GM19455 (cell line): Measurements from ENCODE around the gene WLS.
A peak's percentile ranks its signal among the peaks of the same experiment; 100 is the strongest.
"Not testable (repeated sequence)": the region's sequence is repeated elsewhere in the genome, so short reads cannot be mapped to it uniquely, and the experiment has no call there.

Experiments used
- ATAC-seq: cut with Tn5 transposase; IDR thresholded peaks from one replicate; pipeline ENCODE4 v1.9.1; 2021; ENCODE audit not compliant: unreplicated experiment

WLS gene

DNA sequence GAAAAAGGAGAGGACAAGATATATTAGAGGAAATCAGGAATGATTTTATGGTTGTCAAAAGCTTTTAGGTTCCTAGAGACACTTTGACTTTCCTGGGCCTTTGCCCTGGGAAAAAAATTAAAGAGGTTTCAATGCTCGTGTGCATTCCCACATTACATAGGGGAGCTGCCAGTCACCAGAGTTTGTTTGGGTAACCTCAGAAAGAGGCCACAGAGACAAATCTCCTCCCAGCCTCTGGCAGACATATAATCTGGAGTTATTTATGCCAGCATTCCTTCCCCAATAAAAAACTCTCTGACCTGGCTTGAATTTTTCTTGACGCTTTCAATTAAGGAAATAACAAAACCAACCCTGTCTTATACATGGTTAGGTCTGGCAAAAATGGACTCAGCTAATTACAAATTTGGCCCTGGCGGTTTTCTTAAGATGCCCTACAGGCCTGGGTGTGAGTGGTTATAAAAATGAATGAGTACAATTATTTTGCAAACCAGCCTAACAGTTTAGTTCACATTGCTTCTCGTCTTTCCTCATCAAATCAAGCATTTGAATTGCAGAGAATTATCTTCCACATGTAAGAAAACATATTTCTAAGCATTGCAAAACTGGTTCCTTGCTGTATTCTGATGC lies 63.7 kb downstream of the WLS start:
- ATAC-seq, result no peak

DNA sequence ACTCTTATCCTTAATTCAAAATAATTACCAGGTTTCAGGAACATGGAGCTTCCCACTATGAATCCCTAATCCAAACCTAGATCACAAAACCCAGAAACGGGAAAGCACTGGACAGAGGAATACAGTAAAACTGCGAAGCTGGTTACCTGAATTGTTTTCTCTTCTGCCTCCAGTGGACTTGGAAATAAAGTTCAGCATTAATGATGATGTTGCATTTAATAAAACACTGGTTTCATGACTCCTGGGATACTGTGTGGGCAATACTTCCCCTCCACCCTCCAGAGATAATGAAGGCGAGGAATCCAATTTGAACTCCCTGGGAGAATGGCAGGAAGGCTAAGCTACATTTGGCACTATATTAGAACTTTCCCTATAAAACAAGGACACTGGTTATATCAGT lies 65.1 kb downstream of the WLS start:
- ATAC-seq, result no peak

DNA sequence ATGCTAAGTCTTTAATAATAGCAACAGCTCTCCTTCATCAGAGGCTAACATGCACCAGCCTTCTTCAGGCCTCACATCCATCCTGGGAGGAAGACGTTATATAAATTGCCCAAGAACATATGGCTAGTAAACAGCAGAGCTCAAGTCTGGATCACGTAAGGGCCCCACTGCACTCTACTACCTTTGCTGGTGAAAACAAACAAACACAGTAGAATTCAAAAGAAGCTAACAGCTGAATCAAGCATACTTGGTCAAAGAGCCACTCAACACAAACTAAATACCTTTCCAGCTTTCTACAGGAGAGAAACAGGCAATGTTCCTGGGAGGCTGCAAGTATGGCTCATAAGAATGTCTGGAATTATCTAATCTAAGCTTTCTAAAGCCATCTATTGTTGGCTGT lies 66.0 kb downstream of the WLS start:
- no peak for ATAC-seq

DNA sequence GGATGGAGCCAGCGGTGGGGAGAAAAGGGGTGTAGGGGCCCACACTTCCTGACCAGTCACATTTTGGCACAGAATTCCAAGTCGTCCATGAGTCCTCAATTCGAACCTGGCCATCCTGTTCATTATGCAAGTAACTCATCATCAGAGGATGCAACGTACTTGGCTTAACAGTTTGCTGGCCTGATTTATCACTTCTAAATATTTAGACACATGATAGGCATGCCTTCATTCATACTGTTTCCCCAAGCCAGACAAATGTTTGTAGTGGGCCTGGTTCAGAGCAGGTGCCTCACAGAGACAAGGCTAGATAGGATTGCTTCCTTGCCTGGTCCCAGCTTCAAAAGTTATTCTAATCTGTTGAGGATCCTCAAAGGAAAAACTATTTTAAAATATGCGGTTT lies 66.7 kb downstream of the WLS start:
- no peak for ATAC-seq

DNA sequence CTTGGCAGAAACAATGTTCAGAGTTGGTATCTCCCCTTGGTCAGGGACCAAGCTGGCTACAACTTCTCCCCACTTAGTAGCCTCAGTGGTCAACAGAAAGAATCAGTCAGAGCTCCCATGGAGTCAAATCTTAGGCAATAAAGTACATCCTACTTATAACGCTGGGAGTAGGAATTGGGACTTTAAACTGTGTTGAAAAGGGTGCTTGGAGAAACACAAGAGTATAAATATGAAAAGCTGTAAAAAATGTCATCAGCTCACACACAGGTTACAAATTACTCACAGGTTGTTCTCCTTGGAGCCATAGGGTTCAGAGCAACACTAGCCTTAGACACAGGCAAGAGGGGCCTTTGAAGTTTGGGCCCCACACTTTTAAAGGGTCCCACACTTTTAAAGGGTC lies 67.4 kb downstream of the WLS start:
- ATAC-seq, result no peak

DNA sequence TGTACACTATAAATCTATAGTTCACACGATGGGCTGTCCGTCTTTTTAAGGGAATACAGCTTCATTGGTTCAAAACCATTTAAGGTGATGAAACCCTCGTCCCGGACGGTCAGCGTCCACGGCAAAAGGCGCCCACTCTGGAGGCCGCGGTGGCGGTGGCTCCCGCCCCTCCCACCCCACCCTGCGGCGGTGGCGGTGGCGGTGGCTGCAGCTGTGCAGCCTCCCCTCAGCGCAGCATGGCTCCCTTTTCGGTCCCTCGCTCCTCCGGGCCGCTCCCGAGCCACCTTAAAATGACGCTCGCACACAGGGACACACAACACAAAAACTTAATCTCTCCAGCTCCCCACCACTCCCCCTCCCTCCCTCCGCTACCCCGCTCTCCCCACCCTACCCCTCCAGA lies 69.1 kb downstream of the WLS start:
- no peak for ATAC-seq

DNA sequence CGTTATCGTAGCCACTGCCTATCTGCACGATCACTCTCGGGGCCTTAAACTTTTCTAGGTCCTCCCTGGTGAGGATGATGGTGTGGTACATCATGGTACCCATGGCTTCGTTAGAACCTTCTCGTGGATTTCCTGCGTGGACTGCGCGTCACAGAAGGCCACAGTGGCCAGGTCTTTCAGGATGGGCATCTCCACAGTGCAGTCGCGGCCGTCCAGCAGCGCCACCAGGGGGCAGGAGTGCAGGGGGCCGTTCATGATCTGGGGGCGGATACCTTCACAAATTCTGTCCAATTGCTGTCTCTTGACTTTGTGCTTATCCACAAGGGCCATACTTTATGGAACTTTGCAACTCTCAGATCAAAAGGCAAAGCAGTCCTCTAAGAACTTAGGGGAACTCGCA lies 69.6 kb downstream of the WLS start:
- ATAC-seq, result no peak

DNA sequence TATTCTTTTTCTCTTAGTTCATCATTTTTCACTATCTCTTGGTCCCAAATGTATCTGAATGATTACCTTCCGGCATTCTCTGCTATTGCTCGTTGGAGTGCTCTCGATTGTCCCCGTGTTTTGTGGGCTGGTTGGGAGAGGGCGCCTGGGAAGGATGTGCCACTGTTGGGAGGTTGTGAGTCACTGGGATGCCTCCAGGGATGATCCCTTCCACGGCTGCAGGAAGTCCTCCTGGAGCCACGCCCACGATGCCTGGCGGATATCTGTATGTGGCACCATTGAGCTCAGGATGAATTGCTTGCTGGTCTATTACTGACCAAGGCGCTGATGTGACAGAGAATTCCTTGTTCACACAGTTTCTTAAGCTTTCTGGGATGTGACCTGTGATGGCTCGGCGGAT lies 70.7 kb downstream of the WLS start:
- not testable (repeated sequence) for ATAC-seq

DNA sequence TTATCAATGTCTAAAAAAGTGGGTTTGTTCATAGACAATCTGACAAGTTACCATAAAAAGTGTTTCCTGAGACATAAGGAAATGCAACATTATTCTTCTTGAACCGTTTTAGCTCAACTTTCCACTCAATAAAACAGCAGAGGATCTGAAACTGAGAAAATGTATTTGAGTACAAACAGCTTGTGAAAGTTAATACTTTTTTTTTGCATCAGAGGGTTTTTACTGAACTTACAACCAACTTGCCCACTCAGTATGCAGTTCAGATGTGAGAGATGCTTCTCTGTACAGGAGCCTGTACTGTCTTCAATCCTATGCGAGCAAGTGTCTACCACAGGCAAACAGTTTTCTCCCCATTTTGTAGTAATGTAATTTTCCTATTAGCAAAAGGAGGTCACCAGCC lies 71.4 kb downstream of the WLS start:
- ATAC-seq, result peak; percentile 81

DNA sequence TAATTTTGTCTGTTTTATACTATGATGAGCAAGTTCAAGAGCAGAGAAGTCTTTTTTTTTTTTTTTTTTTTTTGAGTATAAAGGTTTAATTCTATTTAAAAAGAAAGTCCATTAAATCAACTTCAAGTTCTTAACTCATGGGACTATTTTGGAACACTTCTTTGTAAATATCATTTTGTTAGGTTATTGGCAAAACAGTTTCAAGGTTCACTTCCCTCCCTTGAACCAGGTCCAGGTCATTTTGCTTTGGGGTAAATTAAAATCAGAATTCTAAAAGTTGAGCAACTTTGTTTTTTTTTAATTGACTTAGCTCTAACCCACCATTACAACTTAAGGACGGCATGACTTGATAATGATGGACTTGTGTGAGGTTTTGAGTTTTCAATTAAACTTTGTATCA lies 72.3 kb downstream of the WLS start:
- no peak for ATAC-seq

DNA sequence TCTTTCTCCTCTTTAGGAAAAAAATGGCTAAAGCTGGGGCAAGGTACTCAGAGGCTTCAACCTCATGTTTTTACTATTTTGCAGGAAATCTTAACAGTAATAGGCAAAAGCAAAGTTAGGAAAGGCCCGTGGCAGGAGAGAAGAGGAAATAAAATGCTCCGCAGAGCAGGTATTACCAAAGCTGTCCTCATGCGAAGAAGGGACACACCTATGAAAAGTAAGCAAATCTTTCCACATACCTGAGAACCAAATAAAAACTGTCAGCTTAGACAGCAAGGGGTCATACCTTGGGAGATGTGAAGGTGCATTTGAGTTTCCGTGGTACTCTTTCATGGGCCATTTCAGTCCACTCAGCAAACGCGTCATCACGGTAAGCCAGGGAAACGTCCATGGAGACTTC lies 73.5 kb downstream of the WLS start:
- no peak for ATAC-seq

DNA sequence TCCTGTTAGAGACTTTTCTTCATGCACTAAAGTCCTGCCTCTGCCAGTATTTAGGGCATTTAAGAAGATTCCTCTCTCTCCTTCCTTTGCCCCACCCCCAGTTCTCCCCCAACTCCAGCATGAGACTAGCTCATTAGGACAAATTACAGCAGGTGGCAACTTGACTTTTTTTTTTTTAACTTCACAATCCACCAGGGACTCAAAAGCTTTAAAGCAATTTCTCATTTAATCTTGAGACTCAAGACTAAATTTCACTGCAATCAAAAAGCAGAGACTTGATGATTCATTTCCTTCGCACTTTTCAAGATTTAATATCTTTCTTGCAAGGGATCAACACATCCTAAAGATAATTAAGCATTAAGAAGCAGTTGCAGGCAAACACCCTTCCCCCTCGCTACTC lies 74.9 kb downstream of the WLS start:
- ATAC-seq, result no peak

DNA sequence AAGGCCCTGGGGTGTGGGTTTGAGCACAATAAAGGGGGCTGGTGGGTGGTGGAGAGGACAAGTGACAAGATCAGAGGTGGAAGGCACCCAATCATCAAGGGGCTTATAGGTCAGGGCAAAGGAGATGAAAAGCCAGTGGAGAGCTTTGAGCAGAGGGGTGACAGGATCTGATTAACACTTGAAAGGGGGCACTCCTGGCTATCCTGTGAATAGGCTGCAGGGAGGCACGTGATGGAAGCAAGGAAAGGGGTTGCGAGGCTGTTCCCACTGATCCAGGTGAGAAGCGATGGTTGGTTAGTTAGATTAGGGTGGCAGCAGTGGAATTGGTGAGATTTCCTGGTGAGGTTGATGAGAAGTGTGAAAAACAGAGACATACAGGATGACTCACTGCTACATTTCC lies 80.6 kb downstream of the WLS start:
- no peak for ATAC-seq

DNA sequence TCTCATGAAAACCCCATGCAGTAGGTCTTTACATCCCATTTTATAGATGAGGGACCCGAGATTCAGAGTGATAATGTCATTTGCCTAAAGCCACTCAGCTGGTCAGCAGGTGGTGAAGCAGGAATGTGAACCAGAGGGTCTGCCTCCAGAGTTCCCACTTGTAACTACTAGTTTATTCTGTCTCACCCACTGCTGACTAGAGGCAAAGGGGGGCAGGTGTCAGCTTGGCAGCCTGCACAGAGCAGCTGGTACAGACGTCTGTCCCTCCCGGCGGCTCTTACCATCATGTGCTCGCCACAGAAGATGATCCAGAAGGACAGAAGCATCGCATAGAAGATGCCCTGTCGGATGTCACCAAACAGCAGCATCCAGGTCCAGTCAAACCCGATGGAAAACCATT lies 82.4 kb downstream of the WLS start:
- ATAC-seq, result no peak

DNA sequence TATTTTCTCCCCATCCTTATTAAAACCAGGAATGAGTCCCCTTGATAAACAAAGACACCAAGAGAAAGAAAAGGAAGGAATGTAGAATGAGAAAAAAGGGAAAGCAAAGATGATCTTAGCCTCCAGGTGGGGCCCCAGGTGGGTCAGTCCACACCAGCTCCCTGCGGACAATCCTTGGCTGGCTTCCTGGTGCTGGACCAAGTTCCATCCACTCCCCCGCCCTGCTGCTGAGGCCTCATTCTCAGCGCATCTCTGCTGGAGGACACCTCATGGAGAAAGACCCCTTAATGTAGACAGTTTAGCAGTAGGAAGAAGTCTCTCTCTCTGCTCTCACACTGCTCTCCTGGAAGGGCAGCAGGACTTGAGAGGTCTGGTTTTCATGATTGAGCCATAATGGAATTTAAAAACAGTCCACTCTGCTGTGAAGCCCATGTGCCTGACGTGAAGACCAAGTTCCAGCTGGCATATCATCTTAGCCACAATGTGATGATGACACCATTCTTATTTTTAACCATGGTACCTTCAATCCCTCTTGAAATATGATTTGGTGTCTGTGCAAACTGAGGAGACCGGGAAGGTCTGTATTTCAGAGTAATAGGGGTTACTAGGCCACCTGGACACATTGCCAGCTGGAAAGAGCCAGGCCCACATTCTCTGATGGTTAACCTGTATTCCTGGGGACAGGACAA lies 83.1 kb downstream of the WLS start:
- no peak for ATAC-seq

DNA sequence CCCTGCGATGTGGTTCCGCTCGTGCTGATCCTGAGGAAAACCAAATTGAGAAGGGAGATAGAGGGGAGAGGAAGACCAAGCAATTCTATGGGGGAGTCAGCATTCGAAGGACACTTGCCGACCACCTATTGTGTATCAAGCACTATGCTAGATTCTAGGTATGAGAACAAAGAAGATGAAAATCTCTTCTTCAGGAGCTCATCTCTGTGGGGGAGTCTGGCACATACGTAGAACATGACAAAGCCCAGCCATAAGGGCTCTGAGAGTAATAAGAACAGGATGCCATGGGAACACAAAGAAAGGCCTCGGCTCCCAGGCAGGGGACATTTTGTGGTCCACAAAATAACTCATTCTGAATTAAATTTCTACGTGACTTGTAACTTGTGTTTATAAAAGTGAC lies 83.7 kb downstream of the WLS start:
- no peak for ATAC-seq

DNA sequence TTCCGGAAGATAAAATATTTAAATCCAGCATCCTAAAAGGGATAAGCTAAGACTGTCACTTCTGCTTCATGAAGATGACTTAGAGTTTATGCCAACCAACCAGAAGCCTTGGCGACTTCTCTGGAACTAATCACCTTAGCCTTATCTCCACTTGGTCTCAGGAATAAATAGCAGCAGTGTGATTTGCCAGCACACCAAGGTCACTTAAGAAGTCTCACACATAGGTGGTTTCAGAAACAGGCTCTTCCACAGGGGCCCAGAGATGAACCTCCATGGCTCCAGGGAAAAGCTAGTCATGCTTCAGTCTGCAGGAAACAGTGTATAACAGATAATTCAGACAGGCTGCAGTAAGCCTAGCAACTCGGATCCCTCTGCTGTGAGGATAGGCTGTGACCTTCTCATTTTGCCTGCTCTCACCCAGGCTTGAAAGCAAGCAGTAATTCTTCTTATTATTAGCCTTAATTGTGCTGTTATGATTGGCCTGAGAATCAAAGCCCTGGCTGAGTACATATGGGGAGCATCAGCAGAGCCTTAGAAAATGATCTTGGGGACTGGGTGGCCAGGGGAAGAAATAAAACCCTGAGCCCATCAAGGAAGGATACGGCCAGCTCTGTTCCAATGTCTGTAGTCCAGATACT lies 84.7 kb downstream of the WLS start:
- no peak for ATAC-seq

DNA sequence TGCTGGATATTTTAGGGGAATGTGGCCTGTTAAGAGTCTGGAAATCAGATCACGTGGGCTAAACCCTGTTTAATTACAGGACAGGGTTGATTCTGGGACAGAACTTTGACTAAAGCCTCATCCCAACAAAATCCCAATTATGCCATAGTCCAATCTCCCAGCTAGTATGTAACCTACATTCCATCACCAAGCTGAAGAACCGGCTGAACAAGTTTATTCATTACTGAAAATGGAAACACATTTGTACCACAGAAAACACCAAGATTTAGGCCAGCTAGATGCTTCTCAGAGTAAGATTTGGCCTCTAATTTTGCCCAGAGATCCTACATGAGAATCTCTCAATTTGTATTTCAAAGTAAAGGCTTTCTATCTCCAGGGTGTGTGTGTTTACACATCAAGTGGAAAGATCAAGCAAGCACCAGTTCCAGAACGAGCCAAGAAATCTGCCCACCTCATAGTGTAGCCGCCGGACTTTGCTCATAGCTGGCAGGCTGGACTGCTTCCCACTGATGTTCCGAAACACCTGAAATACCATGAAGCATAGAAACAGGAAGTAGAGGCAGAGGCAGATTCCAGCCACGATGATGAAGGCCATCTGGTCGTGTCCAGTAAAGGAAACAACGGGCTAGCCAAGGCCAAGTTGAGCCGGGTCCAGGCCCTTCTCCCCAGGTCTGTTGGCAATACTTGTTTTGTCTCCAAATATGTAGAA lies 86.8 kb downstream of the WLS start:
- no peak for ATAC-seq

DNA sequence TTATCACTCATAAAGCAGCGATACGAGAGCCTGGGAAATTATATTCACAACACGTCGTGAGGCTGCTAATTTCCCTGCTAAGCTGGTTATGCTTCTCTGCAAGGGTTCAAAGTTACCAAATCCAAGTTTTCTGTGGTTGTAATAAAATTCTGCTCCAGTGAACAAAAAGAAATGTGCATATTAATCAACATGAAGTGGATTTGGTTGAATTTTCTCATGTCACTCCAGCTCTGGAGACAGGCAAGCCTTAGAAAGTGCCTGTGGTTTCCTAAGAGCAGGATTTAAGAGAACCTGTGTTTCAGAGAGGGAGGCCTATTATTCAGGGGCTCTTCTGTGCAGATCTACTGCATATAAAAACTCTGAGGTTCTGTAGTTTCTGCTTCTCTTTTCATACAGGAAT lies 87.5 kb downstream of the WLS start:
- ATAC-seq, result no peak

DNA sequence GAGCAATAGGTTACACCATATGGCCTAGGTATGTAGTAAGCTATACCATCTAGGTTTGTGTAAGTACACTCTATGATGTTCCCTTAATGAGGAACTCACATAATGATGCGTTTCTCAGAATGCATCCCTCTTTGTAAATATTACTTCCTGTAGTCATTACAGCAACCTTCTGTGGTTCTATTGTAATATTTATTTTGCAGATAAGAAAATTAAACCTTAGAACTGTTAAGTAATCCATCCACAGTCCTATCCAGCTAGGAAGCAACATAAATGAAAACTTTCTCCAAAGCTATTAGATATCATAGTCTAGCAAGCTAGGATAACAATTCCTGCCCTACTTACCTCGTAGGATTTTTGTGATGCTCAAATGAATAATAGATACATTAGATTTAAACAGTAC lies 88.7 kb downstream of the WLS start:
- ATAC-seq, result no peak

DNA sequence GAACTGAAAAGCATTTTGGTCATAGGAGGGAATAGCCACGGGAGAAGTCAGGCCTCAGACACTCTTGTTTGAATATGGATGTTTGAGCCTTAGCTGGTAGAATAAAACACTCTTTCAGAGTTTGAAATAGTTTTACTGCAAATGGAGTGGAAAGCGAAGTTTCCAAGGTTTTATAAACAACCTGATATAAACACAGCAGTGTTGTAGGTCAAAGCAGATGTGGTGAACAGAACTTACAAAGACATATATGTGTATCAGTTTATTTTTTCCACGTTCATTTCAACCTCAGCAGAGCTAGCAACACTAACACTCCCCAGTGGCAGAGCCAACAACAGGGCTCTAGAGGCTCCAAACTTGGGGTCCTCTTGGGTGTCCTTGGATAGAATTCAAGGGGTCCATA lies 89.9 kb downstream of the WLS start:
- no peak for ATAC-seq

DNA sequence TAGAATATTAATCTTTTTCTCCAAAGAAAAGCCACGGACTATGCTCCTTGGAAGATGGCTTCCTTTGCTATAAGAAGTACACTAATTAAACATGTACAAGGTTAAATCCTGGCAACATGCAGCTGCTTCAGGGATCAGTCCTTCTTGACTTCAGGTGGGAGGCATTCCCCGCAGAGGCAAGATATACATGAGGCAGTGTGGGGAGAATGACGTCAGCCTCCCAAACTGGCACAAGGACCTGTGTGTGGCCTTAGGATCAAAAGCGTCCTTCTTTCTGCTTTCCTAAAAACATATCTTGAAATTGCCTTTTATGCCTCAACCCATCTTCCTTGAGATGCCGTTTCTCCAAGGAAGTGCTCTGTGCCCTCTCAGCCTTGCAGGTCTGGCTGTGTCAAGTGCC lies 90.3 kb downstream of the WLS start:
- no peak for ATAC-seq
